HepG2 (cell line): ENCODE measurements around the gene GP9.

ENCODE experiments used
- JUNB ChIP-seq: sonication (generic); formaldehyde crosslinking; IDR thresholded peaks from 2 replicates; pipeline ENCODE4 v1.8.0; 2022; ENCODE audit warnings: missing genetic modification reagents, mild to moderate bottlenecking, borderline replicate concordance
- ZNF160 ChIP-seq: sonication (generic); formaldehyde crosslinking; IDR thresholded peaks from 2 replicates; pipeline ENCODE4 v1.8.0; 2022; ENCODE audit warnings: mild to moderate bottlenecking, inconsistent platforms, missing genetic modification reagents
- TF ChIP-seq, protein P1 (sequence below), 2 experiments: IDR thresholded peaks; 2 replicates each; pipeline ENCODE4 v1.6.1; 2011 to 2012; ENCODE audit warnings: low read length in 2 of 2, borderline replicate concordance in 1 of 2, low read depth in 1 of 2, mild to moderate bottlenecking in 1 of 2, moderate library complexity in 1 of 2
- TF ChIP-seq, protein P2 (sequence below): sonication (generic); formaldehyde crosslinking; IDR thresholded peaks from 2 replicates; pipeline ENCODE4 v1.5.0; 2020; ENCODE audit warnings: mild to moderate bottlenecking, missing genetic modification reagents, moderate library complexity

DNA sequence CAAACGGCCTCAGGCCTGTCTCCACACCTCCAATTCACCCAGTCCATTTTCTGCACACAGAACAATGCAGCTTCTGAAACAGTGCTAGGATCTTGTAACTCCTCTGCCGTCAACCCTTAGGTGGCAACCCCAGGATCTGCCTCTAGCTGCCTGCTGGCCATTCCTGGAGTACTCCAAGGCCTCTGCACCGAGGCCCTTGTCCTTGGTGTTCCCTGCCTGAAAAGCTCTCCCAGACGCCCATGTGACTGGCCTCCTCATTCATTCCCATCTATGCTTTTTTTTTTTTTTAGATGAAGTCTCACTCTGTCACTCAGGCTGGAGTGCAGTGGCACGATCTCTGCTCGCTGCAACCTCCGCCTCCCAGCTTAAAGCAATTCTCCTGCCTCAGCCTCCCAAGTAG lies 42.7 kb downstream of the GP9 start:
- TF ChIP-seq, protein P1, sequence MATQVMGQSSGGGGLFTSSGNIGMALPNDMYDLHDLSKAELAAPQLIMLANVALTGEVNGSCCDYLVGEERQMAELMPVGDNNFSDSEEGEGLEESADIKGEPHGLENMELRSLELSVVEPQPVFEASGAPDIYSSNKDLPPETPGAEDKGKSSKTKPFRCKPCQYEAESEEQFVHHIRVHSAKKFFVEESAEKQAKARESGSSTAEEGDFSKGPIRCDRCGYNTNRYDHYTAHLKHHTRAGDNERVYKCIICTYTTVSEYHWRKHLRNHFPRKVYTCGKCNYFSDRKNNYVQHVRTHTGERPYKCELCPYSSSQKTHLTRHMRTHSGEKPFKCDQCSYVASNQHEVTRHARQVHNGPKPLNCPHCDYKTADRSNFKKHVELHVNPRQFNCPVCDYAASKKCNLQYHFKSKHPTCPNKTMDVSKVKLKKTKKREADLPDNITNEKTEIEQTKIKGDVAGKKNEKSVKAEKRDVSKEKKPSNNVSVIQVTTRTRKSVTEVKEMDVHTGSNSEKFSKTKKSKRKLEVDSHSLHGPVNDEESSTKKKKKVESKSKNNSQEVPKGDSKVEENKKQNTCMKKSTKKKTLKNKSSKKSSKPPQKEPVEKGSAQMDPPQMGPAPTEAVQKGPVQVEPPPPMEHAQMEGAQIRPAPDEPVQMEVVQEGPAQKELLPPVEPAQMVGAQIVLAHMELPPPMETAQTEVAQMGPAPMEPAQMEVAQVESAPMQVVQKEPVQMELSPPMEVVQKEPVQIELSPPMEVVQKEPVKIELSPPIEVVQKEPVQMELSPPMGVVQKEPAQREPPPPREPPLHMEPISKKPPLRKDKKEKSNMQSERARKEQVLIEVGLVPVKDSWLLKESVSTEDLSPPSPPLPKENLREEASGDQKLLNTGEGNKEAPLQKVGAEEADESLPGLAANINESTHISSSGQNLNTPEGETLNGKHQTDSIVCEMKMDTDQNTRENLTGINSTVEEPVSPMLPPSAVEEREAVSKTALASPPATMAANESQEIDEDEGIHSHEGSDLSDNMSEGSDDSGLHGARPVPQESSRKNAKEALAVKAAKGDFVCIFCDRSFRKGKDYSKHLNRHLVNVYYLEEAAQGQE (IDR thresholded peaks at IDR 0.05; ENCODE audit: borderline replicate concordance in 1 of 2, low read depth in 1 of 2, low read length in 2 of 2): no peak
- TF ChIP-seq, protein P2, sequence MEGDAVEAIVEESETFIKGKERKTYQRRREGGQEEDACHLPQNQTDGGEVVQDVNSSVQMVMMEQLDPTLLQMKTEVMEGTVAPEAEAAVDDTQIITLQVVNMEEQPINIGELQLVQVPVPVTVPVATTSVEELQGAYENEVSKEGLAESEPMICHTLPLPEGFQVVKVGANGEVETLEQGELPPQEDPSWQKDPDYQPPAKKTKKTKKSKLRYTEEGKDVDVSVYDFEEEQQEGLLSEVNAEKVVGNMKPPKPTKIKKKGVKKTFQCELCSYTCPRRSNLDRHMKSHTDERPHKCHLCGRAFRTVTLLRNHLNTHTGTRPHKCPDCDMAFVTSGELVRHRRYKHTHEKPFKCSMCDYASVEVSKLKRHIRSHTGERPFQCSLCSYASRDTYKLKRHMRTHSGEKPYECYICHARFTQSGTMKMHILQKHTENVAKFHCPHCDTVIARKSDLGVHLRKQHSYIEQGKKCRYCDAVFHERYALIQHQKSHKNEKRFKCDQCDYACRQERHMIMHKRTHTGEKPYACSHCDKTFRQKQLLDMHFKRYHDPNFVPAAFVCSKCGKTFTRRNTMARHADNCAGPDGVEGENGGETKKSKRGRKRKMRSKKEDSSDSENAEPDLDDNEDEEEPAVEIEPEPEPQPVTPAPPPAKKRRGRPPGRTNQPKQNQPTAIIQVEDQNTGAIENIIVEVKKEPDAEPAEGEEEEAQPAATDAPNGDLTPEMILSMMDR (CRISPR knock-in tag): no peak
- TF ChIP-seq JUNB (CRISPR knock-in tag) (no peak), ZNF160 (CRISPR knock-in tag) (no peak)
